Transverse colon (tissue), 4 donors: ENCODE data around the gene LRRC2. TPM values are rescaled to one million over a fixed set of nuclear protein-coding genes. Genes with fewer than 3 reads are reported as not detected.

ENCODE experiments used
- DNase-seq: peaks from one replicate; pipeline ENCODE4 v3.0.0-alpha.2; 2019
- H3K27ac ChIP-seq, 4 donors: fragments of 200-600 bp; sonication (generic); 2 replicates each; pipeline ENCODE4 v1.5.1; 2016 to 2018; ENCODE audit warnings: inconsistent platforms in 4 of 4
- H3K27me3 ChIP-seq: fragments of 200-600 bp; sonication (generic); 2 replicates; pipeline ENCODE4 v1.5.1; 2017; ENCODE audit warnings: inconsistent platforms
- H3K36me3 ChIP-seq, 4 donors: fragments of 200-600 bp; sonication (generic); 2 replicates each; pipeline ENCODE4 v1.5.1; 2017 to 2019; ENCODE audit warnings: inconsistent platforms in 4 of 4
- H3K4me1 ChIP-seq, 4 donors: fragments of 200-600 bp; sonication (generic); 2 replicates each; pipeline ENCODE4 v1.5.1; 2017 to 2020; ENCODE audit warnings: inconsistent platforms in 4 of 4
- H3K4me3 ChIP-seq, 4 donors: fragments of 200-600 bp; sonication (generic); 1 replicate in 1 of 4; 2 replicates in 3 of 4; pipeline versions ENCODE4 v1.5.1 to v1.6.1; 2017 to 2019; ENCODE audit warnings: inconsistent platforms in 4 of 4
- H3K9me3 ChIP-seq, 2 donors: fragments of 200-600 bp; sonication (generic); 2 replicates each; pipeline ENCODE4 v1.5.1; 2017 to 2019; ENCODE audit warnings: inconsistent platforms in 2 of 2
- CTCF ChIP-seq, 5 experiments: fragments of 200-600 bp in 3 of 5; fragments of 450-650 bp in 2 of 5; sonication (generic) in 3 of 5; IDR thresholded peaks; 1 replicate in 2 of 5; 2 replicates in 3 of 5; pipeline ENCODE4 v1.5.1; 2016 to 2017; ENCODE audit warnings: antibody characterized with exemption in 5 of 5, inconsistent platforms in 3 of 5, mild to moderate bottlenecking in 2 of 5, moderate library complexity in 1 of 5
- EP300 ChIP-seq: sonication (generic); formaldehyde crosslinking; IDR thresholded peaks from one replicate; pipeline ENCODE4 v1.6.1; 2017; ENCODE audit warnings: antibody characterized with exemption, low read depth
- POLR2A ChIP-seq: fragments of 450-650 bp; IDR thresholded peaks from one replicate; pipeline ENCODE4 v1.6.1; 2016; ENCODE audit warnings: antibody characterized with exemption, mild to moderate bottlenecking, moderate library complexity
- POLR2AphosphoS5 ChIP-seq, 3 donors: sonication (generic); formaldehyde crosslinking; IDR thresholded peaks; one replicate each; pipeline ENCODE4 v1.6.1; 2016; ENCODE audit warnings: antibody characterized with exemption in 3 of 3
- WGBS, 2 donors: methylation state at CpG; one replicate each; pipeline ENCODE4 v1.1.5; 2018; ENCODE audit warnings: low coverage in 1 of 2; 5-methylcytosine and 5-hydroxymethylcytosine counted together
- in situ Hi-C, 4 donors: fragments of 200-750 bp; cut with MboI; loops; one replicate each; pipeline versions ENCODE4 v1.15.0 to v1.15.1; 2017; ENCODE audit warnings: low sequenced_read_pairs in 3 of 4, low pct_ligation_motif_present in 1 of 4, low pct_unique_long_range_greater_than_20kb in 1 of 4
- intact Hi-C: fragments of 100-400 bp; cut with DNase I; formaldehyde crosslinking; loops from one replicate; pipeline ENCODE4 v1.15.1; 2023; ENCODE audit warnings: low total_unique reads
- total RNA-seq, 4 donors: library from RNA; depleted of rRNA; stranded (reverse); fragments of >200 nt; gene quantifications; one replicate each; pipeline ENCODE4 v1.1.0, GENCODE V29; 2016

LRRC2 gene
- total RNA-seq, 4 donors from 2014 or later, result 1.00 to 2.0 (median 1.6) TPM; not detected in 1

DNA sequence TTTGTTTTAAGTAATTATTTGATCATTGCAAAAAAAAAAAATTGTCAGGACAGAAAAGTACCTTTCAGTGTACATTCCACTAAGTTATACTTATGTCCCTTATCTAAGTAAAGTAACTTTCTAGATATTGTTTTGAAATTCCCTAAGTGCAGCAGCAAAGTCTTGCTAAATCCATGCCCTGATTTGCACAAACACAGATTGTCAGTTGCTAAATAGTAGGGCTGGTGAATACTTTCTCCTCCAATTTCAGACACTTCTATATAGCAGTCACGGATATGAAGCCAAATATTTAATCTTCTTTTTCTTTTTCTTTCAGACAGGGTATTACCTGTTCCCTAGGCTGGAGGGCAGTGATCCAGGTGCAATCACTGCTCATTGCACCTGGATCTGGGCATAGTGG is 12.9 kb downstream of the LRRC2 start:
- WGBS, 2 donors, result 0 to 3% methylated on average over 1 of the region's 1 CpG
- Histone ChIP-seq H3K27me3 (no peaks in the 10 kb centered on the region), H3K36me3 (no peaks in the 10 kb centered on the region), H3K9me3 (no peaks in the 10 kb centered on the region), H3K4me1 (peaks cover 0 to 5% (median 0%) of the 10 kb centered on the region in 4 donors), H3K27ac (no peak overlapping the region), H3K4me3 (no peak overlapping the region)
- no peak for DNase-seq
- TF ChIP-seq EP300 (no peak), POLR2A (no peak), POLR2AphosphoS5 (IDR thresholded peaks at IDR 0.05) (no peak), CTCF (IDR thresholded peaks at IDR 0.05) (no peak)
- intact Hi-C loops, result no loop called here
- in situ Hi-C loops, result loop anchor here in 1 of 4 donors (10.0 kb wide), 1 partner anchor 48 kb away; no protein-coding TSS in a partner anchor

DNA sequence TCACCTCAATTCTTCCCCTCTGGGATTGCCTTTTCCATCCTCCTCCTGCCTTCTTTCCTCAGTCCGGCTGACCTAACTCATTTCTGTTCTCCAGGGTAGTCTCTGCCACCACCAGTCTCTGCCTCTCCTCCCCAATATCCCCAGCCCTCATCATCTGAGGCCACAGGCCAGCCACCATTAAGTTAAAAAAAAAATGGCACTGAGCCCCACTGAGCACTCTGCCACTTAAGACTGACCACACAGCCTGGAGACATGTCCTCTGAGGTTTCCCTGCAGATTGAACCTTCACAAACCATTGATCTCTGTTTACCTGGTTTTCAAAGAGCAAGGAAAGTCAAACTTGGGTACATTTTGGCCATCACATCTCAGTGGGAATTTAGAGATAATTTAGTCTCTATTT is 13.6 kb downstream of the LRRC2 start:
- no peaks in the 10 kb centered on the region for H3K27me3 ChIP-seq
- no peaks in the 10 kb centered on the region for H3K36me3 ChIP-seq
- in situ Hi-C loops (loop anchor here in 1 of 4 donors (10.0 kb wide), 1 partner anchor 48 kb away; no protein-coding TSS in a partner anchor), intact Hi-C loops (no loop called here)
- TF ChIP-seq EP300 (no peak), POLR2A (no peak), POLR2AphosphoS5 (IDR thresholded peaks at IDR 0.05) (no peak), CTCF (IDR thresholded peaks at IDR 0.05) (no peak)
- WGBS, 2 donors, result 94 to 100% methylated on average over 1 of the region's 1 CpG
- no peak overlapping the region for H3K4me3 ChIP-seq
- H3K27ac ChIP-seq, result no peak overlapping the region
- peaks cover 0 to 8% (median 0%) of the 10 kb centered on the region in 4 donors for H3K4me1 ChIP-seq
- H3K9me3 ChIP-seq, result no peaks in the 10 kb centered on the region
- DNase-seq, result no peak

- Histone ChIP-seq H3K9me3 (no peaks in the 10 kb centered on the region), H3K4me3 (no peak overlapping the region), H3K4me1 (peaks cover 0 to 9% (median 0%) of the 10 kb centered on the region in 4 donors), H3K27ac (no peak overlapping the region), H3K36me3 (no peaks in the 10 kb centered on the region), H3K27me3 (no peaks in the 10 kb centered on the region)
- 93% methylated on average over 2 of the region's 2 CpGs; no CpG with 5 or more reads in 1 of the 2 donors for WGBS, 2 donors
- no peak for DNase-seq
- in situ Hi-C loops, result loop anchor here in 1 of 4 donors (10.0 kb wide), 1 partner anchor 47 kb away; no protein-coding TSS in a partner anchor
- TF ChIP-seq POLR2A (no peak), POLR2AphosphoS5 (IDR thresholded peaks at IDR 0.05) (no peak), EP300 (no peak), CTCF (IDR thresholded peaks at IDR 0.05) (no peak)
- intact Hi-C loops, result no loop called here
These were observed 14.5 kb downstream of the LRRC2 start for GRCh38 chr3:46551615-46552014.

DNA sequence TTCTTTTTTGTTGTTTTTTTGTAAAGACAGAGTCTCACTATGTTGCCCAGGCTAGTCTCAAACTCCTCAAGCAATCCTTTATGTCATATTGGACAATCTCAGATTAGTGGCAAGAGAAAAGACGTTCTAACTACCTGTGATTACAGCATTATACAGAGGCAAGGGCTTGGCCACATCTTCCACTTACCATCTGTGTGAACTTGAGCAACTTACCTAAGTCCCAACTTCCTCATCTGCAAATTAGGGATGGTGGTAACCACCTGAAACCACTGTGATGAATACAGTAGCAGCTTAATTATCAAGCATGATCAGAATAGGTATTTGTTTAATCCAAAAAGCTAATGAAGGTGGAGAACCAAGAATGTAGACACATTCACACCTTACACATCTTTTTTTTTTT is 16.1 kb downstream of the LRRC2 start:
- H3K9me3 ChIP-seq, result no peaks in the 10 kb centered on the region
- no peaks in the 10 kb centered on the region for H3K27me3 ChIP-seq
- WGBS, 2 donors, result 65% methylated on average over 1 of the region's 1 CpG; no CpG with 5 or more reads in 1 of the 2 donors
- peaks cover 0 to 9% (median 0%) of the 10 kb centered on the region in 4 donors for H3K4me1 ChIP-seq
- no peak for DNase-seq
- TF ChIP-seq CTCF (IDR thresholded peaks at IDR 0.05) (no peak), POLR2A (no peak), EP300 (no peak), POLR2AphosphoS5 (IDR thresholded peaks at IDR 0.05) (no peak)
- in situ Hi-C loops (loop anchor here in 1 of 4 donors (10.0 kb wide), 1 partner anchor 45 kb away; no protein-coding TSS in a partner anchor), intact Hi-C loops (no loop called here)
- no peak overlapping the region for H3K4me3 ChIP-seq
- H3K36me3 ChIP-seq, result no peaks in the 10 kb centered on the region
- H3K27ac ChIP-seq, result no peak overlapping the region
